ENCODE data around the gene INTS1.

Gene INTS1

DNA sequence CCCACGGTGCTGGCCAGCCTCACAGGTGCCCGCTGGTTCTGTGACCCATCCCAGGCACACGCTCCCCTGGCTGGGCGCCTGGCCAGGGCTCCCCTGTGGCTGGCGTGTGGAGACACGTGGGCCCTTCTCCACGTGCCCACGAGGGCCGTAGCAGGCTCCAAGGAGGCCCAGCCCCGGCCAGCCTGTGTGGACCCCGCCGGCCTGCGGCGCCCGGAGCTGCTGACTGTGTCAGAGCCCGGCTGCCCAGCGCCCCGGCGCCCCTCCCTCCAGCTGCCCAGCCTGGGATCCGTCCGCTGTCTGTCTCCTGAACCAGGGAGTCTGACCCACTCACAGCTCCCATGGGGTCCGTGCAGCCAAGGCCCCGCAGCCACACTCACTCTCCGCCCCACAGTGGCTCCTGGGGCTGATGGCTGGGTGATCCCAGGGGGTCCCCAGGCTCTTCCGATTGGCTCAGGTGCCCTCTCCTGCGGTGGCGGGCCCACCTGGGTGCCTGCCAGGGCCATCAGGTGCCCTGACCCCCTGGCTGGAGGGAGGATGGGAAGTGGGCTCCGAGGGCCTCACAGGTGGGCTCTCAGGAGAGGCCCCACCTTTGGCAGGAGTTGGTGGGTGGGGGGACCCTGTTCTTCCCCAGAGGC is 42.2 kb upstream of the INTS1 start:
- no peak for TF ChIP-seq ZNF274 (IDR thresholded peaks at IDR 0.05; ENCODE audit: low read depth, low read length)
- no peak overlapping the region for H3K4me3 ChIP-seq (ENCODE audit: low read length)

GRCh38 chr7:1545417-1546246 is 41.4 kb upstream of the INTS1 start:
- no peak for TF ChIP-seq ZNF274 (IDR thresholded peaks at IDR 0.05; ENCODE audit: low read depth, low read length)
- no peak overlapping the region for H3K4me3 ChIP-seq (ENCODE audit: low read length)

GRCh38 chr7:1544896-1545416 is 40.8 kb upstream of the INTS1 start:
- TF ChIP-seq ZNF274 (IDR thresholded peaks at IDR 0.05; ENCODE audit: low read depth, low read length) = no peak
- no peak overlapping the region for H3K4me3 ChIP-seq (ENCODE audit: low read length)

- H3K4me3 ChIP-seq (ENCODE audit: low read length) = no peak overlapping the region
- no peak for TF ChIP-seq ZNF274 (IDR thresholded peaks at IDR 0.05; ENCODE audit: low read depth, low read length)
Observed at GRCh38 chr7:1544178-1544895, 40.1 kb upstream of the INTS1 start.

DNA sequence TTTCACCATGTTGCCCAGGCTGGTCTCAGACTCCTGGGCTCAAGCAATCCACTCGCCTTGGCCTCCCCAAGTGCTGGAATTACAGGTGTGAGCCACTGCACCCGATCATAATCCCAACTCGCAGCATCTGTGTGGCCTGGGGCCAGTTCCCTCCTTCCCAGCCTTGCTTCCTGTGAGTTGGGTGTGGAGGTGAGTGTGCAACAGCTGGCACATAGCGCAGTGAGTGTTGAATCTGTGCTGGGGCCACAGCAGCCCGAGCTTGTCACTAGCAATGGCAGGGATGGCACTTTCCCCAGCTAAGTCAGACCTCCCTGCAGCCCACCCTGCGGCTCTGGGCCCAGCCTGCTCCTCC is 39.6 kb upstream of the INTS1 start:
- H3K4me3 ChIP-seq (ENCODE audit: low read length) = no peak overlapping the region
- TF ChIP-seq ZNF274 (IDR thresholded peaks at IDR 0.05; ENCODE audit: low read depth, low read length) = no peak

DNA sequence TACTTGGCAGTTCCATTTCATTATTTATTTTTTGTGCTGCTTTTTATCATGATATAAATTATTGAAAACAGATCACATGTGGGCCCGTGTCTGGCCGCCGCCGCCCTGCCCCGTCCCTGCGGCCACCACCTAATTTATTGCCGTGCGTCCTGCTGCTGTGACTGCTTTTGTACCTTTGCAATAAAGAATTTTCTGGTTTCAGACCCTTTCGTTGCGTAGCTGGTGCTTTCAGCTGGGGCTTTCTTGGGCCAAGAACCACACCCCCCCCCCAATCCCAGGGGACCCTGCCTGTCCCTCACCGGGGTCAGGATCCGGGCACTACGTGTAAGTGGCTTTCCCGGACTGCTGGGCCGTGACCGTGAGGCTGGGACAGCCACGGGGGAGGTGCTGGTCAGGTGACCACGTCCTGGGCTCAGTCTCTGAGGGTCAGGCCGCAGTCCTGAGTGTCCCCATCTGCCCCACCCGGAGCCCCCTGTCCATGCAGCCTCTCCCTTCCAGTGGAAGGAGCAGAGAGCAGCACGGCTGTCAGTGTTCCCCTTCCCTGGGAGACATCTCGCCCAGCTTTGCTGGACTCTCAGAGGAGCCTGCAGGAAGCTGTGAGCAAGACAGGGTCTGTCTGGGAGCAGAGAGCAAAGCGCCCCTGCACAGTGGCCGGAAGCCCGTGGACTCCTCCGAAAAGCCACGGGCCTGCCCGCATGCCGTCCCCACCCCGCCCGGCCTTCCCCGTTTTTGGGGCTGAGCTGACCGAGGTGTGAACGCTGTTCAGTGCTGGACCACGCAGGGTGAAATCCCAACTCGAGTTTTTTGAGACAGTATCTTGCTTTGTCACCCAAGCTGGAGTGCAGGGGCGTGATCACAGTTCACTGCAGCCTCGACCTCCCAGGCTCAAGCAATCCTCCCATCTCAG is 38.9 kb upstream of the INTS1 start:
- no peak for TF ChIP-seq ZNF274 (IDR thresholded peaks at IDR 0.05; ENCODE audit: low read depth, low read length)
- no peak overlapping the region for H3K4me3 ChIP-seq (ENCODE audit: low read length)

- TF ChIP-seq ZNF274 (IDR thresholded peaks at IDR 0.05; ENCODE audit: low read depth, low read length) = no peak
- H3K4me3 ChIP-seq (ENCODE audit: low read length) = no peak overlapping the region
Observed at GRCh38 chr7:1542329-1542728, 38.1 kb upstream of the INTS1 start.

DNA sequence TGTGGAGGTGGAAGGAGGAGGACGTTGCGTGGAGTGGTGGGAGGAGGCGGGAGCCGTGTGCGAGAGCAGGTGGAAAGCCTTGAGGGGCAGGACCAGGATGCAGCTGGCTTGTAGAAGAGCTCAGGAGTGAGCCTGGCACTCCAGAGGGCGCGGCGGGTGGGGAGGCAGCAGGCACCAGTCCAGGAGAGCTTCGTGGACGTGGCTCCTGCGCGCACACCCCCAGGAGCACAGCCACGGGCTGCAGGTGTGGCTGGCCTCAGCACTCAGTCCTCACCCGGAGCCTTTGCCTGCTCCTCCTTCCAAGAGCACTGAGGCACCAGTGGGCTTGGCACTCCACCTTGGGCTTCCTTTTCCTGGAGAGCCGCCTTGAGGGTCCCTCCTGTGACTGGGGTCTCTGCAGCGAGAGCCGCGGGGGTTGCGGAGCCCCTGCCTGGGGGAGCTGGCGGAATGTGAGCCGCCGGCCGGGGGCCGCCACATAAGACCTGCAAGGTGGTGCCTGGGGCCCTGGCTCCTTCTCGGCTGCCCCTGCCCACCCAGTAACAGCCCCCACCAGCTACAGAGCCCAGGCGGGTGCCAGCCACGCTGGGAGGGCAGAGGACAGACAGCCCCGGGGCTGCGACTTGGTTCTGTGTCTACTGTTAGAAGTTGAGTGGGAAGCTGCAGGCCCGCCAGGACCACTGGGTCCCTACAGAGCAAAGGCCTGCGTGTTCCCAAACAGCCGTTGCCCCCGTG is 37.4 kb upstream of the INTS1 start:
- no peak overlapping the region for H3K4me3 ChIP-seq (ENCODE audit: low read length)
- TF ChIP-seq ZNF274 (IDR thresholded peaks at IDR 0.05; ENCODE audit: low read depth, low read length) = no peak

- H3K4me3 ChIP-seq (ENCODE audit: low read length) = no peak overlapping the region
- no peak for TF ChIP-seq ZNF274 (IDR thresholded peaks at IDR 0.05; ENCODE audit: low read depth, low read length)
Observed at GRCh38 chr7:1540776-1541271, 36.6 kb upstream of the INTS1 start.

- TF ChIP-seq ZNF274 (IDR thresholded peaks at IDR 0.05; ENCODE audit: low read depth, low read length) = no peak
- no peak overlapping the region for H3K4me3 ChIP-seq (ENCODE audit: low read length)
Observed at GRCh38 chr7:1539882-1540775, 35.9 kb upstream of the INTS1 start.

DNA sequence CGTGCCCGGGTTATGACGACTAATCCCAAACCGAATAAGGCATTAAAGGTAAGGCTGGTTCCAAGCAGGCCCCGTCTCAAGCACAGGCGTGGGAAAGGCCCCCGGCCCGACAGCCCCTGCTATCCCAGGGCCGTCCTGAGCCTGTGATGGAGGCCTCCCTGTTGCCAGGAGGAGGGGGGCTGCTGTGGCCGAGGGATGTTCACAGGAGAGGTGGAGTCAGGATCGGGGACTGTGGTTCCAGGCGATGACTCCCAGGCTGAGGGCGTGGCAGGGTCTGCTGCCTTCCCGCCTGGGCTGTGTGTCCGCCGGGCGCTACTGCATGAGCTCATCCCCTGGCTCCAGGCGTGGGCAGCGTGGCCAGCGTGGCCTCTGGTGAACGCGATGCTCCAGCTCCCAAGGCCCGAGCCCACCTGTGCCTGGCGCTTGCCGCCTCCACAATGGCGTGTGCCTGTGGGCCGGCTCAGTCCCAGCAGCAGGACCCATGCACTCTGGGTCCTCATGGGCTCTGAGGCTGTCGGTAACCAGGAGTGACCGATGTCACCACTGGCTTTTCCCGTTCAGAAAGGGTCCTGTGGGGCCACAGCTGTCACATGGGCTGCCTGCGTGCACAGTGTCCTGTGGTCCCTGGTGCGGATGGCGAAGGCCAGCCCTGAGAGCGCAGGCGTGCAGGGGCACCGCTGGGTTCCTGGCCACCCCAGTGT is 35.1 kb upstream of the INTS1 start:
- H3K4me3 ChIP-seq (ENCODE audit: low read length) = no peak overlapping the region
- TF ChIP-seq ZNF274 (IDR thresholded peaks at IDR 0.05; ENCODE audit: low read depth, low read length) = no peak
